Liver (tissue), 9 donors: Measurements from ENCODE around the gene BAZ2B. TPM values are rescaled to one million over a fixed set of nuclear protein-coding genes. Genes with fewer than 3 reads are reported as not detected.

Experiments used
- DNase-seq: peaks from one replicate; pipeline ENCODE4 v3.0.0-alpha.2; 2017; ENCODE audit warnings: low spot score
- H3K27ac ChIP-seq, 2 donors: one replicate each; pipeline ENCODE4 v1.7.0; 2013; ENCODE audit warnings: inconsistent platforms in 2 of 2, low read length in 2 of 2, control low read depth in 1 of 2, low read depth in 1 of 2, mild to moderate bottlenecking in 1 of 2
- H3K27me3 ChIP-seq, 4 donors: one replicate each; pipeline versions ENCODE4 v1.6.1 to v1.7.0; 2013; ENCODE audit warnings: low read length in 3 of 4, inconsistent platforms in 1 of 4, mild to moderate bottlenecking in 1 of 4, moderate library complexity in 1 of 4; ENCODE audit not compliant: control insufficient read depth in 4 of 4, insufficient read depth in 4 of 4
- H3K36me3 ChIP-seq, 4 donors: one replicate each; pipeline versions ENCODE4 v1.6.1 to v1.7.0; 2013; ENCODE audit warnings: low read length in 3 of 4, mild to moderate bottlenecking in 3 of 4, low read depth in 1 of 4, moderate library complexity in 1 of 4; ENCODE audit not compliant: control insufficient read depth in 4 of 4, insufficient read depth in 3 of 4
- H3K4me1 ChIP-seq, 4 donors: one replicate each; pipeline versions ENCODE4 v1.6.1 to v1.7.0; 2013; ENCODE audit warnings: low read length in 3 of 4, mild to moderate bottlenecking in 3 of 4, moderate library complexity in 1 of 4; ENCODE audit not compliant: control insufficient read depth in 4 of 4, insufficient read depth in 4 of 4
- H3K4me3 ChIP-seq, 3 donors: one replicate each; pipeline versions ENCODE4 v1.6.1 to v1.7.0; 2013; ENCODE audit warnings: low read length in 3 of 3, control low read depth in 1 of 3, low read depth in 1 of 3, mild to moderate bottlenecking in 1 of 3
- H3K9ac ChIP-seq, 2 donors: one replicate each; pipeline ENCODE4 v1.7.0; 2013; ENCODE audit warnings: low read length in 2 of 2, mild to moderate bottlenecking in 2 of 2, moderate library complexity in 2 of 2, control low read depth in 1 of 2, low read depth in 1 of 2
- H3K9me3 ChIP-seq, 4 donors: one replicate each; pipeline versions ENCODE4 v1.6.1 to v1.7.0; 2013; ENCODE audit warnings: low read length in 3 of 4; ENCODE audit not compliant: control insufficient read depth in 4 of 4
- CTCF ChIP-seq: fragments of 150-350 bp; IDR thresholded peaks from 2 replicates; pipeline ENCODE4 v1.5.1; 2017; ENCODE audit warnings: improper control_type of control experiment, low read depth, low read length; ENCODE audit not compliant: missing input control
- EGR1 ChIP-seq, 2 donors: IDR thresholded peaks; 2 replicates each; pipeline ENCODE4 v1.6.1; 2016 to 2018; ENCODE audit warnings: antibody characterized with exemption in 2 of 2, low read depth in 2 of 2
- FOXA1 ChIP-seq: IDR thresholded peaks from 2 replicates; pipeline ENCODE4 v1.6.1; 2016; ENCODE audit warnings: antibody characterized with exemption
- FOXA2 ChIP-seq: IDR thresholded peaks from 2 replicates; pipeline ENCODE4 v1.6.1; 2016; ENCODE audit warnings: antibody characterized with exemption
- GABPA ChIP-seq, 2 donors: IDR thresholded peaks in 1 of 2; conservative IDR thresholded peaks in 1 of 2; 2 replicates each; pipeline ENCODE4 v1.6.1; 2016; ENCODE audit warnings: antibody characterized with exemption in 2 of 2, mild to moderate bottlenecking in 1 of 2, moderate library complexity in 1 of 2
- HNF4A ChIP-seq, 2 donors: conservative IDR thresholded peaks; 2 replicates each; pipeline ENCODE4 v1.6.1; 2016; ENCODE audit warnings: antibody characterized with exemption in 2 of 2, mild to moderate bottlenecking in 2 of 2
- HNF4G ChIP-seq: IDR thresholded peaks from 2 replicates; pipeline ENCODE4 v1.6.1; 2016; ENCODE audit warnings: antibody characterized with exemption
- JUND ChIP-seq, 2 donors: IDR thresholded peaks; 2 replicates each; pipeline ENCODE4 v1.6.1; 2016; ENCODE audit warnings: antibody characterized with exemption in 2 of 2
- NR2F2 ChIP-seq: IDR thresholded peaks from 2 replicates; pipeline ENCODE4 v1.6.1; 2016; ENCODE audit warnings: antibody characterized with exemption
- RAD21 ChIP-seq, 2 donors: IDR thresholded peaks; 2 replicates each; pipeline ENCODE4 v1.6.1; 2016; ENCODE audit warnings: antibody characterized with exemption in 2 of 2, mild to moderate bottlenecking in 2 of 2
- RXRA ChIP-seq, 2 donors: IDR thresholded peaks; 2 replicates each; pipeline ENCODE4 v1.6.1; 2017 to 2018; ENCODE audit warnings: antibody characterized with exemption in 2 of 2, mild to moderate bottlenecking in 1 of 2
- SP1 ChIP-seq: IDR thresholded peaks from 2 replicates; pipeline ENCODE4 v1.6.1; 2018; ENCODE audit warnings: antibody characterized with exemption, mild to moderate bottlenecking
- TAF1 ChIP-seq: conservative IDR thresholded peaks from 2 replicates; pipeline ENCODE4 v1.6.1; 2016; ENCODE audit warnings: antibody characterized with exemption, mild to moderate bottlenecking
- YY1 ChIP-seq: IDR thresholded peaks from 2 replicates; pipeline ENCODE4 v1.6.1; 2016; ENCODE audit warnings: antibody characterized with exemption, mild to moderate bottlenecking
- ZBTB33 ChIP-seq: IDR thresholded peaks from 2 replicates; pipeline ENCODE4 v1.6.1; 2016; ENCODE audit warnings: antibody characterized with exemption
- WGBS: extraction: QIAGEN DNeasy Blood & Tissue Kit; methylation state at CpG from one replicate; pipeline ENCODE4 v1.1.7; 2013; 5-methylcytosine and 5-hydroxymethylcytosine counted together
- polyA plus RNA-seq, 2 donors: library from polyadenylated mRNA; stranded (reverse) in 1 of 2; unstranded in 1 of 2; fragments of 200-250 nt in 1 of 2; fragments of >200 nt in 1 of 2; fragmentation: Nextera tagmentation in 1 of 2; extraction: Ambion mirVana in 1 of 2; gene quantifications; one replicate each; pipeline versions ENCODE4 v1.2.1 to v1.2.3, GENCODE V29; 2013 to 2015
- total RNA-seq, 2 donors: library from RNA; depleted of rRNA; stranded (reverse); fragments of >200 nt; gene quantifications; one replicate each; pipeline ENCODE4 v1.2.3, GENCODE V29; 2014
- TF ChIP-seq, protein P1 (sequence below): IDR thresholded peaks from 2 replicates; pipeline ENCODE4 v1.6.1; 2016; ENCODE audit warnings: antibody characterized with exemption
- TF ChIP-seq, protein P2 (sequence below): IDR thresholded peaks from 2 replicates; pipeline ENCODE4 v1.6.1; 2016; ENCODE audit warnings: antibody characterized with exemption
- TF ChIP-seq, protein P3 (sequence below): IDR thresholded peaks from 2 replicates; pipeline ENCODE4 v1.6.1; 2016; ENCODE audit warnings: antibody characterized with exemption, mild to moderate bottlenecking
- donor health status: healthy.
- donor health status: healthy.
- donor health status: healthy.
- donor health status: healthy.
- donor health status: healthy.

Gene BAZ2B
- total and polyA plus RNA-seq, 4 donors = 6.7 to 61.0 (median 24.9) TPM

GRCh38 chr2:159382447-159383028 is 233.8 kb downstream of the BAZ2B start:
- no peak overlapping the region for H3K9ac ChIP-seq
- H3K36me3 ChIP-seq = peaks cover 0 to 33% (median 15%) of the 10 kb centered on the region in 4 donors
- no peak overlapping the region for H3K27ac ChIP-seq
- TF ChIP-seq SP1 = no peak
- TF ChIP-seq TAF1 = no peak
- TF ChIP-seq RXRA (IDR thresholded peaks at IDR 0.05) = no peak
- no peak for TF ChIP-seq CTCF
- no peak for TF ChIP-seq HNF4A (conservative IDR thresholded peaks at IDR 0.05)
- TF ChIP-seq HNF4G = no peak
- no peak for TF ChIP-seq YY1
- no peak for TF ChIP-seq FOXA2
- TF ChIP-seq EGR1 (IDR thresholded peaks at IDR 0.05; ENCODE audit: low read depth in 2 of 2) = no peak
- TF ChIP-seq RAD21 (IDR thresholded peaks at IDR 0.05) = no peak
- TF ChIP-seq, protein P1, sequence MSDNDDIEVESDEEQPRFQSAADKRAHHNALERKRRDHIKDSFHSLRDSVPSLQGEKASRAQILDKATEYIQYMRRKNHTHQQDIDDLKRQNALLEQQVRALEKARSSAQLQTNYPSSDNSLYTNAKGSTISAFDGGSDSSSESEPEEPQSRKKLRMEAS = no peak
- TF ChIP-seq GABPA (IDR thresholded peaks at IDR 0.05 in 1 of 2, conservative IDR thresholded peaks at IDR 0.05 in 1 of 2) = no peak
- no peak for TF ChIP-seq JUND (IDR thresholded peaks at IDR 0.05)
- TF ChIP-seq, protein P2, sequence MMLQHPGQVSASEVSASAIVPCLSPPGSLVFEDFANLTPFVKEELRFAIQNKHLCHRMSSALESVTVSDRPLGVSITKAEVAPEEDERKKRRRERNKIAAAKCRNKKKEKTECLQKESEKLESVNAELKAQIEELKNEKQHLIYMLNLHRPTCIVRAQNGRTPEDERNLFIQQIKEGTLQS = no peak
- TF ChIP-seq, protein P3, sequence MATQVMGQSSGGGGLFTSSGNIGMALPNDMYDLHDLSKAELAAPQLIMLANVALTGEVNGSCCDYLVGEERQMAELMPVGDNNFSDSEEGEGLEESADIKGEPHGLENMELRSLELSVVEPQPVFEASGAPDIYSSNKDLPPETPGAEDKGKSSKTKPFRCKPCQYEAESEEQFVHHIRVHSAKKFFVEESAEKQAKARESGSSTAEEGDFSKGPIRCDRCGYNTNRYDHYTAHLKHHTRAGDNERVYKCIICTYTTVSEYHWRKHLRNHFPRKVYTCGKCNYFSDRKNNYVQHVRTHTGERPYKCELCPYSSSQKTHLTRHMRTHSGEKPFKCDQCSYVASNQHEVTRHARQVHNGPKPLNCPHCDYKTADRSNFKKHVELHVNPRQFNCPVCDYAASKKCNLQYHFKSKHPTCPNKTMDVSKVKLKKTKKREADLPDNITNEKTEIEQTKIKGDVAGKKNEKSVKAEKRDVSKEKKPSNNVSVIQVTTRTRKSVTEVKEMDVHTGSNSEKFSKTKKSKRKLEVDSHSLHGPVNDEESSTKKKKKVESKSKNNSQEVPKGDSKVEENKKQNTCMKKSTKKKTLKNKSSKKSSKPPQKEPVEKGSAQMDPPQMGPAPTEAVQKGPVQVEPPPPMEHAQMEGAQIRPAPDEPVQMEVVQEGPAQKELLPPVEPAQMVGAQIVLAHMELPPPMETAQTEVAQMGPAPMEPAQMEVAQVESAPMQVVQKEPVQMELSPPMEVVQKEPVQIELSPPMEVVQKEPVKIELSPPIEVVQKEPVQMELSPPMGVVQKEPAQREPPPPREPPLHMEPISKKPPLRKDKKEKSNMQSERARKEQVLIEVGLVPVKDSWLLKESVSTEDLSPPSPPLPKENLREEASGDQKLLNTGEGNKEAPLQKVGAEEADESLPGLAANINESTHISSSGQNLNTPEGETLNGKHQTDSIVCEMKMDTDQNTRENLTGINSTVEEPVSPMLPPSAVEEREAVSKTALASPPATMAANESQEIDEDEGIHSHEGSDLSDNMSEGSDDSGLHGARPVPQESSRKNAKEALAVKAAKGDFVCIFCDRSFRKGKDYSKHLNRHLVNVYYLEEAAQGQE = no peak
- TF ChIP-seq FOXA1 = no peak
- no peak for DNase-seq
- 97% methylated on average over 6 of the region's 6 CpGs for WGBS
- no peaks in the 10 kb centered on the region for H3K27me3 ChIP-seq
- H3K4me1 ChIP-seq = peaks cover 0 to 13% (median 0%) of the 10 kb centered on the region in 4 donors
- no peak overlapping the region for H3K4me3 ChIP-seq
- no peaks in the 10 kb centered on the region for H3K9me3 ChIP-seq

GRCh38 chr2:159381574-159381973 is 234.8 kb downstream of the BAZ2B start:
- Histone ChIP-seq H3K9ac (no peak overlapping the region), H3K27ac (no peak overlapping the region), H3K9me3 (no peaks in the 10 kb centered on the region), H3K27me3 (no peaks in the 10 kb centered on the region), H3K4me1 (peaks cover 0 to 13% (median 0%) of the 10 kb centered on the region in 4 donors), H3K36me3 (peaks cover 0 to 32% (median 12%) of the 10 kb centered on the region in 4 donors), H3K4me3 (no peak overlapping the region)
- no peak for DNase-seq
- TF ChIP-seq EGR1 (IDR thresholded peaks at IDR 0.05; ENCODE audit: low read depth in 2 of 2) = no peak
- TF ChIP-seq YY1 = no peak
- TF ChIP-seq FOXA2 = no peak
- TF ChIP-seq JUND (IDR thresholded peaks at IDR 0.05) = no peak
- TF ChIP-seq FOXA1 = no peak
- TF ChIP-seq RXRA (IDR thresholded peaks at IDR 0.05) = no peak
- TF ChIP-seq, protein P3 = no peak
- no peak for TF ChIP-seq ZBTB33
- TF ChIP-seq GABPA (IDR thresholded peaks at IDR 0.05 in 1 of 2, conservative IDR thresholded peaks at IDR 0.05 in 1 of 2) = no peak
- TF ChIP-seq TAF1 = no peak
- no peak for TF ChIP-seq NR2F2
- TF ChIP-seq HNF4G = no peak
- no peak for TF ChIP-seq RAD21 (IDR thresholded peaks at IDR 0.05)
- no peak for TF ChIP-seq SP1
